ENCODE measurements around the gene AMHR2.

Gene AMHR2

DNA sequence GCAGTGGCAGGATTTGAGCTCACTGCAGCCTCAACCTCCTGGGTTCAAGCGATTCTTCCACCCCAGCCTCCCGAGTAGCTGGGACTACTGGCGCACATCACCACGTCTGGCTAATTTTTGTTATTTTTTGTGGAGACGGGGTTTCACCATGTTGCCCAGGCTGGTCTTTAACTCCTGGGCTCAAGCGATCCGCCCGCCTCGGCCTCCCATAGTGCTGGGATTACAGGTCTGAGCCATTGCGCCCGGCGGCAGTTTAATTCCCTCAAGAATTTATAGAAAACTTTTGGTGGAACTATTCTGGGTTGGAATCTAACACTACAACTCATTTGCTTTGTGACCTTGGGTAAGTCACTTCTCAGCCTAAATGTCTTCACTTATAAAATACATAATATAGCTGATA, 45.4 kb upstream of the AMHR2 start:
- H3K4me3 ChIP-seq (ENCODE audit: low read depth, low read length) = no peak overlapping the region
- ChIA-PET CTCF (interaction anchor here (0.7 to 8.0 kb wide), 4 partner anchors 25 to 219 kb away, joined by 3 to 114 read pairs (median 9); partner anchors contain the start of gene AAAS), POLR2A (interaction anchor here (2.1 to 2.3 kb wide), 3 partner anchors 25 to 57 kb away, joined by 17 to 19 read pairs (median 18); partner anchors contain the start of gene AAAS)
- peaks cover 17% of the 10 kb centered on the region for H3K4me1 ChIP-seq (ENCODE audit: control insufficient read depth, insufficient read depth, low read length)
- H3K36me3 ChIP-seq (ENCODE audit: control insufficient read depth in 2 of 2, insufficient read depth in 1 of 2, low read length in 2 of 2) = peaks cover 11 to 20% of the 10 kb centered on the region in 2 experiments; a peak in 2 of 3 replicates
- H3K27ac ChIP-seq (ENCODE audit: extremely low read depth, low read depth, low read length) = peak overlapping the region; percentile 95
- no peaks in the 10 kb centered on the region for H3K9me3 ChIP-seq (ENCODE audit: control insufficient read depth, insufficient read depth, low read depth, low read length)
- TF ChIP-seq ZNF239 (tag by site-specific recombination; IDR thresholded peaks at IDR 0.05) = no peak
- TF ChIP-seq, protein P1, sequence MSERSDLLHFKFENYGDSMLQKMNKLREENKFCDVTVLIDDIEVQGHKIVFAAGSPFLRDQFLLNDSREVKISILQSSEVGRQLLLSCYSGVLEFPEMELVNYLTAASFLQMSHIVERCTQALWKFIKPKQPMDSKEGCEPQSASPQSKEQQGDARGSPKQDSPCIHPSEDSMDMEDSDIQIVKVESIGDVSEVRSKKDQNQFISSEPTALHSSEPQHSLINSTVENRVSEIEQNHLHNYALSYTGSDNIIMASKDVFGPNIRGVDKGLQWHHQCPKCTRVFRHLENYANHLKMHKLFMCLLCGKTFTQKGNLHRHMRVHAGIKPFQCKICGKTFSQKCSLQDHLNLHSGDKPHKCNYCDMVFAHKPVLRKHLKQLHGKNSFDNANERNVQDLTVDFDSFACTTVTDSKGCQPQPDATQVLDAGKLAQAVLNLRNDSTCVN (tag by site-specific recombination; optimal IDR thresholded peaks at IDR 0.05) = peak; percentile 5

DNA sequence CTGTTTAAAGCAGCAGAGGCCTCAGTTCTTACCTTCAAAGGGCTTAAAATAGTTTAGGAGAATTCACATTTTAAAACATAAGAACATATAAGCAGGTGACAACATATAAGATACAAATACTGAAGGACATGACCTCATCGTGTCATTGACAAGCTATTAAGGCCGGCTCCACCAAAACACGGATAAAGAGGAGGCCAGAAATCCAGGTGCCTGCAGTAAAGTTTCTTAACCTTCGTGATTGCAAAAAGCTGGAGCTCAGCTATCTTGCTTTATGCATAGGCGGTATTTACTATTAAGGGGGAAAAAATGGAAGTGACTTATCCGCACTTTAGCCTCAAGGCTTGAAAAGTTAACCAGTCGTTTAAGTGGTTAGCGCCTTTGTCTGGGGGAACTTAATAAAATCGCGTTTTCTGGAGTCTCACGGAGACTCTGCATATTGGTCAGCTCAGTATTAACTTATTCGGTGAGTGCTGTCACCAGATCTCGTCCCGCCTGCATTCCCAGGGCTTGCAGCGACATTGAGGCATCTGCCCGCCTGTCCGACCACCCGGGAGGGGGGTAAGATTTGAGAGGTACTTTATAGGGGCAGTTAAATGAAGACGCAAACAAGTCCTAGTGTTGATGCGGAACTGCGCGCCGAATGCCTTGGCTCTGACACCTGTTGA, 44.8 kb upstream of the AMHR2 start:
- no peaks in the 10 kb centered on the region for H3K9me3 ChIP-seq (ENCODE audit: control insufficient read depth, insufficient read depth, low read depth, low read length)
- H3K36me3 ChIP-seq (ENCODE audit: control insufficient read depth in 2 of 2, insufficient read depth in 1 of 2, low read length in 2 of 2) = peaks cover 17 to 27% of the 10 kb centered on the region in 2 experiments
- POLR2A ChIA-PET = interaction anchor here (0.6 to 2.3 kb wide), 17 partner anchors 9 to 199 kb away, joined by 3 to 20 read pairs (median 7); partner anchors contain the start of genes AAAS, CSAD, MAP3K12 and PFDN5
- CTCF ChIA-PET = interaction anchor here (0.5 to 8.0 kb wide), 8 partner anchors 21 to 377 kb away, joined by 3 to 114 read pairs (median 3); partner anchors contain the start of gene AAAS
- peak overlapping the region; percentile 95 for H3K27ac ChIP-seq (ENCODE audit: extremely low read depth, low read depth, low read length)
- H3K4me3 ChIP-seq (ENCODE audit: low read depth, low read length) = peak overlapping the region; percentile 43
- peaks cover 17% of the 10 kb centered on the region for H3K4me1 ChIP-seq (ENCODE audit: control insufficient read depth, insufficient read depth, low read length)
- TF ChIP-seq MZF1 (tag by site-specific recombination; IDR thresholded peaks at IDR 0.05; ENCODE audit: borderline replicate concordance) (no peak), ZNF404 (tag by site-specific recombination; IDR thresholded peaks at IDR 0.05) (no peak), ZNF394 (tag by site-specific recombination; IDR thresholded peaks at IDR 0.05; ENCODE audit: borderline replicate concordance) (0 out of 2 replicates have a peak, but pooled peaks have one; percentile 46), ZNF2 (tag by site-specific recombination; IDR thresholded peaks at IDR 0.05) (peak; percentile 89), ZEB2 (tag by site-specific recombination; IDR thresholded peaks at IDR 0.05) (peak; percentile 61), ZNF202 (tag by site-specific recombination; IDR thresholded peaks at IDR 0.05; ENCODE audit: borderline replicate concordance) (no peak), KLF9 (tag by site-specific recombination; IDR thresholded peaks at IDR 0.05; ENCODE audit: low read depth) (0 out of 2 replicates have a peak, but pooled peaks have one; percentile 8), ZNF423 (tag by site-specific recombination; IDR thresholded peaks at IDR 0.05) (no peak), ZNF10 (tag by site-specific recombination; IDR thresholded peaks at IDR 0.05) (0 out of 2 replicates have a peak, but pooled peaks have one; percentile 54), ZNF623 (tag by site-specific recombination; IDR thresholded peaks at IDR 0.05) (no peak), ZIC2 (tag by site-specific recombination; IDR thresholded peaks at IDR 0.05) (peak; percentile 42; the same call in 1 of the 2 replicates), HOXC10 (CRISPR knock-in tag; IDR thresholded peaks at IDR 0.05) (no peak), KLF10 (tag by site-specific recombination; IDR thresholded peaks at IDR 0.05) (peak; percentile 55), PATZ1 (tag by site-specific recombination; IDR thresholded peaks at IDR 0.05) (peak; percentile 45), ZNF629 (tag by site-specific recombination; IDR thresholded peaks at IDR 0.05) (peak; percentile 68), ZBTB17 (tag by site-specific recombination; IDR thresholded peaks at IDR 0.05) (peak; percentile 41; the same call in 1 of the 2 replicates)
- TF ChIP-seq, protein P2, sequence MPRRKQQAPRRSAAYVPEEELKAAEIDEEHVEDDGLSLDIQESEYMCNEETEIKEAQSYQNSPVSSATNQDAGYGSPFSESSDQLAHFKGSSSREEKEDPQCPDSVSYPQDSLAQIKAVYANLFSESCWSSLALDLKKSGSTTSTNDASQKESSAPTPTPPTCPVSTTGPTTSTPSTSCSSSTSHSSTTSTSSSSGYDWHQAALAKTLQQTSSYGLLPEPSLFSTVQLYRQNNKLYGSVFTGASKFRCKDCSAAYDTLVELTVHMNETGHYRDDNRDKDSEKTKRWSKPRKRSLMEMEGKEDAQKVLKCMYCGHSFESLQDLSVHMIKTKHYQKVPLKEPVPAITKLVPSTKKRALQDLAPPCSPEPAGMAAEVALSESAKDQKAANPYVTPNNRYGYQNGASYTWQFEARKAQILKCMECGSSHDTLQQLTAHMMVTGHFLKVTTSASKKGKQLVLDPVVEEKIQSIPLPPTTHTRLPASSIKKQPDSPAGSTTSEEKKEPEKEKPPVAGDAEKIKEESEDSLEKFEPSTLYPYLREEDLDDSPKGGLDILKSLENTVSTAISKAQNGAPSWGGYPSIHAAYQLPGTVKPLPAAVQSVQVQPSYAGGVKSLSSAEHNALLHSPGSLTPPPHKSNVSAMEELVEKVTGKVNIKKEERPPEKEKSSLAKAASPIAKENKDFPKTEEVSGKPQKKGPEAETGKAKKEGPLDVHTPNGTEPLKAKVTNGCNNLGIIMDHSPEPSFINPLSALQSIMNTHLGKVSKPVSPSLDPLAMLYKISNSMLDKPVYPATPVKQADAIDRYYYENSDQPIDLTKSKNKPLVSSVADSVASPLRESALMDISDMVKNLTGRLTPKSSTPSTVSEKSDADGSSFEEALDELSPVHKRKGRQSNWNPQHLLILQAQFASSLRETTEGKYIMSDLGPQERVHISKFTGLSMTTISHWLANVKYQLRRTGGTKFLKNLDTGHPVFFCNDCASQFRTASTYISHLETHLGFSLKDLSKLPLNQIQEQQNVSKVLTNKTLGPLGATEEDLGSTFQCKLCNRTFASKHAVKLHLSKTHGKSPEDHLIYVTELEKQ (tag by site-specific recombination; IDR thresholded peaks at IDR 0.05; ENCODE audit: borderline replicate concordance) = 0 out of 2 replicates have a peak, but pooled peaks have one; percentile 34
- TF ChIP-seq, protein P3, sequence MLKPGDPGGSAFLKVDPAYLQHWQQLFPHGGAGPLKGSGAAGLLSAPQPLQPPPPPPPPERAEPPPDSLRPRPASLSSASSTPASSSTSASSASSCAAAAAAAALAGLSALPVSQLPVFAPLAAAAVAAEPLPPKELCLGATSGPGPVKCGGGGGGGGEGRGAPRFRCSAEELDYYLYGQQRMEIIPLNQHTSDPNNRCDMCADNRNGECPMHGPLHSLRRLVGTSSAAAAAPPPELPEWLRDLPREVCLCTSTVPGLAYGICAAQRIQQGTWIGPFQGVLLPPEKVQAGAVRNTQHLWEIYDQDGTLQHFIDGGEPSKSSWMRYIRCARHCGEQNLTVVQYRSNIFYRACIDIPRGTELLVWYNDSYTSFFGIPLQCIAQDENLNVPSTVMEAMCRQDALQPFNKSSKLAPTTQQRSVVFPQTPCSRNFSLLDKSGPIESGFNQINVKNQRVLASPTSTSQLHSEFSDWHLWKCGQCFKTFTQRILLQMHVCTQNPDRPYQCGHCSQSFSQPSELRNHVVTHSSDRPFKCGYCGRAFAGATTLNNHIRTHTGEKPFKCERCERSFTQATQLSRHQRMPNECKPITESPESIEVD (tag by site-specific recombination; IDR thresholded peaks at IDR 0.05) = 0 out of 2 replicates have a peak, but pooled peaks have one; percentile 7
- TF ChIP-seq, protein P4, sequence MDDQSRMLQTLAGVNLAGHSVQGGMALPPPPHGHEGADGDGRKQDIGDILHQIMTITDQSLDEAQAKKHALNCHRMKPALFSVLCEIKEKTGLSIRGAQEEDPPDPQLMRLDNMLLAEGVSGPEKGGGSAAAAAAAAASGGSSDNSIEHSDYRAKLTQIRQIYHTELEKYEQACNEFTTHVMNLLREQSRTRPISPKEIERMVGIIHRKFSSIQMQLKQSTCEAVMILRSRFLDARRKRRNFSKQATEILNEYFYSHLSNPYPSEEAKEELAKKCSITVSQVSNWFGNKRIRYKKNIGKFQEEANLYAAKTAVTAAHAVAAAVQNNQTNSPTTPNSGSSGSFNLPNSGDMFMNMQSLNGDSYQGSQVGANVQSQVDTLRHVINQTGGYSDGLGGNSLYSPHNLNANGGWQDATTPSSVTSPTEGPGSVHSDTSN (CRISPR knock-in tag; IDR thresholded peaks at IDR 0.05) = no peak
- TF ChIP-seq, protein P1 (tag by site-specific recombination; optimal IDR thresholded peaks at IDR 0.05) = peak; percentile 2

All from HEK293 (cell line).